Stimulated activated CD8-positive, alpha-beta memory T cell treated with anti-CD3 and anti-CD28 coated beads, Interleukin-15, amount 100 ng/mL, for 24 hours (primary cell): Measurements from ENCODE around the gene FTO.

Source experiments
- DNase-seq: peaks from one replicate; pipeline ENCODE4 v3.0.0-alpha.2; 2020; ENCODE audit warnings: low read depth

FTO gene

GRCh38 chr16:53782148-53782547, 78.2 kb downstream of the FTO start:
- no peak for DNase-seq

- DNase-seq, result no peak
Observed at GRCh38 chr16:53784291-53784690, 80.3 kb downstream of the FTO start.

- no peak for DNase-seq
Observed at GRCh38 chr16:53785044-53785443, 81.1 kb downstream of the FTO start.

- no peak for DNase-seq
Observed at GRCh38 chr16:53785916-53786315, 82.0 kb downstream of the FTO start.

GRCh38 chr16:53787423-53787822, 83.5 kb downstream of the FTO start:
- DNase-seq, result no peak

GRCh38 chr16:53789137-53789536, 85.2 kb downstream of the FTO start:
- no peak for DNase-seq

GRCh38 chr16:53792161-53792951, 88.4 kb downstream of the FTO start:
- no peak for DNase-seq

- DNase-seq, result no peak
Observed at GRCh38 chr16:53803451-53803850, 99.5 kb downstream of the FTO start.

- DNase-seq, result no peak
Observed at GRCh38 chr16:53803998-53804397, 100.0 kb downstream of the FTO start.

- no peak for DNase-seq
Observed at GRCh38 chr16:53804467-53804866, 100.5 kb downstream of the FTO start.

- DNase-seq, result no peak
Observed at GRCh38 chr16:53805113-53805512, 101.2 kb downstream of the FTO start.

- DNase-seq, result no peak
Observed at GRCh38 chr16:53805752-53806151, 101.8 kb downstream of the FTO start.

GRCh38 chr16:53809088-53809932, 105.4 kb downstream of the FTO start:
- DNase-seq, result no peak

GRCh38 chr16:53812914-53813313, 109.0 kb downstream of the FTO start:
- no peak for DNase-seq

- DNase-seq, result no peak
Observed at GRCh38 chr16:53814801-53815200, 110.8 kb downstream of the FTO start.

- DNase-seq, result no peak
Observed at GRCh38 chr16:53816211-53816836, 112.4 kb downstream of the FTO start.

- DNase-seq, result no peak
Observed at GRCh38 chr16:53817117-53817755, 113.3 kb downstream of the FTO start.

- DNase-seq, result no peak
Observed at GRCh38 chr16:53817812-53818550, 114.0 kb downstream of the FTO start.

- DNase-seq, result no peak
Observed at GRCh38 chr16:53821487-53821886, 117.5 kb downstream of the FTO start.

GRCh38 chr16:53821957-53822625, 118.1 kb downstream of the FTO start:
- no peak for DNase-seq

GRCh38 chr16:53822936-53823529, 119.1 kb downstream of the FTO start:
- no peak for DNase-seq
